ENCODE data around the gene NUMB.

NUMB gene

GRCh38 chr14:73241481-73242165, 216.7 kb downstream of the NUMB start:
- DNase-seq: no peak

GRCh38 chr14:73240816-73241480, 217.4 kb downstream of the NUMB start:
- DNase-seq: no peak

- no peak for DNase-seq
These were observed 218.7 kb downstream of the NUMB start for GRCh38 chr14:73239393-73240241.

GRCh38 chr14:73238941-73239340, 219.4 kb downstream of the NUMB start:
- no peak for DNase-seq

GRCh38 chr14:73238424-73238852, 219.9 kb downstream of the NUMB start:
- no peak for DNase-seq

GRCh38 chr14:73237786-73238423, 220.4 kb downstream of the NUMB start:
- no peak for DNase-seq

GRCh38 chr14:73237219-73237785, 221.0 kb downstream of the NUMB start, which contains the start of gene PAPLN:
TSS of gene PAPLN (plus strand) at chr14:73237506. CDS start at chr14:73239779, 2,273 bp downstream.
- DNase-seq: no peak

- DNase-seq: no peak
These were observed 221.6 kb downstream of the NUMB start for GRCh38 chr14:73236752-73237218.

GRCh38 chr14:73236157-73236556, 222.2 kb downstream of the NUMB start:
- DNase-seq: no peak

- DNase-seq: no peak
These were observed 222.7 kb downstream of the NUMB start for GRCh38 chr14:73235531-73236155.

- no peak for DNase-seq
These were observed 223.6 kb downstream of the NUMB start for GRCh38 chr14:73234586-73235394.

- no peak for DNase-seq
These were observed 224.3 kb downstream of the NUMB start for GRCh38 chr14:73234029-73234428.

GRCh38 chr14:73233564-73233963, 224.8 kb downstream of the NUMB start:
- no peak for DNase-seq

- DNase-seq: no peak
These were observed 225.4 kb downstream of the NUMB start for GRCh38 chr14:73232984-73233383.

- no peak for DNase-seq
These were observed 226.1 kb downstream of the NUMB start for GRCh38 chr14:73231981-73232851.

GRCh38 chr14:73230051-73230450, 228.3 kb downstream of the NUMB start:
- no peak for DNase-seq

GRCh38 chr14:73227812-73228781, 230.2 kb downstream of the NUMB start:
- DNase-seq: no peak

- DNase-seq: no peak
These were observed 232.8 kb downstream of the NUMB start for GRCh38 chr14:73225496-73225895.

Data from activated T-cell treated with anti-CD3 and anti-CD28 coated beads for 4 hours (primary cell).